ENCODE results near the gene NUDT16L1.
"Not testable (repeated sequence)": the region's sequence is repeated elsewhere in the genome, so short reads cannot be mapped to it uniquely, and the experiment has no call there.

Gene NUDT16L1

GRCh38 chr16:4693296-4693955, at the start of gene NUDT16L1:
Gene NUDT16L1 (plus strand): TSS chr16:4693562. CDS start chr16:4693727, 165 bp downstream.
- DNase-seq, result peak; percentile 82

DNA sequence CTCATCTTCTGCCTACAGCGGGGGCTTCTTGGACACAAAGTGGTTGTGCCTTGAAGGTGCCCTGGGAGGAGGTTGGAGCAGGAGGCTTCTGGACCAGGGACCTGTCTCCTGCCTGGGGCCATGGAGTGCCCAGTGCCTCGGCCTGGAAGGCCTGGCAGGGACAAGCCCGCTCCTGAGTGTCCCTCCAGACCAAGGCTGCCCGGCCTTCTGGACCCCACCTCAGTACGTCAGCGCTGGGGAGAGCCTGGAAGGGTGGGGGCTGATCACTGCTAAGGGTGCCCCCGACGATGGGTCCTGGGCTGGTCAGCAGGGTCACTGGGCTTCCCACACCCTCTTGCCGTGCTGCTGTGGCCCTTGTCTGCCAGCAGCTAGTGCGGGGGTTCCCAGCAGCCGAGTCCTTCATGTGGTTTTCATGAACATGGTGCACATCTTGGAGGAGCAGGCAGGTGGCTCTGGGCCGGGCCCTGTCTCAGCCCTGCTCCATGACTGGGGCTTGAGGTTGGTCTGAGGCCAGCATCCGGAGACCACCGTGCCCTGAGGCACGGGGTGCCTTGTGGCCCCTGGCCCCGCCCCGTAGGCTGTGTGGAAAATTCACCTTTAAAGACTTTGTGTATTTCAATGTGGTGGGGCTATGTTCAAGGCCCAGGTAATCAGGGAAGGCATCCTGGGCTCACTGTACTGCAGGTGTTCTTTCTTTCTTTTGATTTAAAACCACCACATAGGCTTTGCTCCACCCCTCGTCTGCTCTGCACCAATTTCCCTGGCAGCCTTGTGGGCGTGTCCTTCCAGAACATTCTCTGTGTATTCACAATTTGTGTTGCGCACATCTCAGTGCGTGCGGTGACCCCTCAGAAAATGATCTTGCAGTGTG, 46.4 kb upstream of the NUDT16L1 start:
- DNase-seq, result no peak

GRCh38 chr16:4647644-4647980, 45.8 kb upstream of the NUDT16L1 start:
- DNase-seq, result no peak

GRCh38 chr16:4648917-4649316, 44.4 kb upstream of the NUDT16L1 start:
- no peak for DNase-seq

DNA sequence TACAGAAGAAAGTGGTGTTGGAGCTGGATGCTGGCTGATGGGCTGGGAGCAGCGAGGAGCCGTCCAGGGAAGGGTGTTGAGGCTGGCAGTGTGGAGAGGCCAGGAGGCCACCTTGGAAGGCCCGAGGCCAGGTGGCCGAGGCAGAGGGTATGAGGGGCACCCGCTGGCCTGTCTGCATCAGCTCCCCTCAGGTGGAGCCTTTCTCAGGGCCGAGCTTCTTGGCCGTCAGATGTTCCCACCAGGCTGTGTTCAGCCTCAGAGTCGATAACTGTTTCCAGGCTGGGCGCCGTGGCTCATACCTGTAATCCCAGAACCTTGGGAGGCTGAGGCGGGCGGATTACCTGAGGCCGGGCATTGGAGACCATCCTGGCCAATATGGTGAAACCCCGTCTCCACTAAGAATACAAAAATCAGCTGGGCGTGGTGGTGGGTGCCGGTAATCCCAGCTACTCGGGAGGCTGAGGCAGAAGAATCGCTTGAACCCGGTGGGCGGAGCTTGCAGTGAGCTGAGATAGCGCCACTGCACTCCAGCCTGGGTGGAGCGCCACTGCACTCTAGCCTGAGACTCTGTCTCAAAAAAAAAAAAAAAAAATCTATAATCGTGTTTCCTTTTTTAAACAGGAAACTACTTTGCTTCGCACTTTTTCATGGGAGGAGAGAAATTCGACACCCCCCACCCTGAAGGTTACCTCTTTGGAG, 43.5 kb upstream of the NUDT16L1 start:
- no peak for DNase-seq

- not testable (repeated sequence) for DNase-seq
Measured at GRCh38 chr16:4650443-4651074, 42.8 kb upstream of the NUDT16L1 start.

DNA sequence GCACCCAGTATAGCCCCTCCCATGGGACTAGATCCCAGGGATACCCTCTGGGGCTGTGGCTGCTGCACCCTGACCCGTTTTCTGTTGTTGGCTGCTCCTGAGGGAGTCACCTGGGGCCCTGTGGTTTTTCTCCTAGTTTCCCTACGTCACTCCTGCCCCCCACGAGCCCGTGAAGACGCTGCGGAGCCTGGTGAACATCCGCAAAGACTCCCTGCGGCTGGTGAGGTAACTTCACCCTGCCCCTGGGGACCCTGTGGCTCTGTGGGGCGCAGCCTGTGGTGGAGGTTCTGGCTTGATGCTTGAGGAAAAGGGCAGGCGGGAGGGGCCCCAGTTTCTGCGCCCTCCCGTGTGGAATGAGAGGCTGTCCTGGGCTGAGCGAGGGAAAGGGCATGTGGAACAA, 41.5 kb upstream of the NUDT16L1 start:
- DNase-seq, result no peak

- no peak for DNase-seq
Measured at GRCh38 chr16:4652561-4652960, 40.8 kb upstream of the NUDT16L1 start.

DNA sequence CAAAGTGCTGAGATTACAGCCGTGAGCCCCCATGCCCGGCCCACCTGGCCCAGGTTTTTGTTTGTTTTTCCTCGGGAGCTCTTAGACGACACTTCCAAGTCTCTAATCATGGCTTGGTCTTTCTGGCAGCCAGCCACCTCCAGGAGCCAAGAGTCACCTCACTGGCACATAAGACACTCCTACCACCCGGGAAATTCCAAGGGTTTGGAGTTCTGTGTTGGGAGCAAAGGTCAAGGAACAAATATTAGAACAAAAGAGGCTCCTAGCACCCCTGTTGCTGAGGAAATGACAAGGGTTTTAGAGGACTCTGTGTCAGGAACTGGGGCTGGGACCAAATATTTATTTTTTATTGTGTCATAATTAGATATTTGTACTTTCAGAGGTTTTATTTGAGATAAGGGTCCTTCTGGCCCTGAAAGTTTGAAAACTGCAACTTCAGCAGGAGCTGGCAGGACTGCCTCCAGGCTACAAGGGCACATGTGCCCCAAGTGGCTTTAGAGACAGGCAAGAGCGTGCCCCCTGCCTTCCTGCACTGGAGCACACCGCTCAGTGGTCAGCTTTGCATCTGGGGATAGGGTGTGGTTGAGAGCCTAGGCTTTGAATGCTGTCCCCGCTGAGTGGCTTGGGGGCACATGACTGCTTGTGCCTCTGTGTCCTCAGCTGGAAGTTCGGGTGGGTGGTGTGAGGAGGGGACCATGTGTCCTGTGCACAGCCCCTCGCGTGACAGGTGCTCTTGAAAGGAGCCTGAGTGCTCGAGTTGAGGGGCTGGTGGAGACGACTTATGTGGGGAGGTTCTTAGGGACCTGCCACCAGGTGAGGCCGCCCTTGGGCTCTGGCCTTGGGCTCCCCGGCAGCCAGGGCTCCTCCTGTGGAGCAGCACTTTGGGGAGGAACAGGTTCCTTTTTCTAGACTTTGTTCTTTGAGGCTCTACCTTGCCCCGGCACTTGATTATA, 39.1 kb upstream of the NUDT16L1 start:
- DNase-seq, result peak; percentile 79

DNA sequence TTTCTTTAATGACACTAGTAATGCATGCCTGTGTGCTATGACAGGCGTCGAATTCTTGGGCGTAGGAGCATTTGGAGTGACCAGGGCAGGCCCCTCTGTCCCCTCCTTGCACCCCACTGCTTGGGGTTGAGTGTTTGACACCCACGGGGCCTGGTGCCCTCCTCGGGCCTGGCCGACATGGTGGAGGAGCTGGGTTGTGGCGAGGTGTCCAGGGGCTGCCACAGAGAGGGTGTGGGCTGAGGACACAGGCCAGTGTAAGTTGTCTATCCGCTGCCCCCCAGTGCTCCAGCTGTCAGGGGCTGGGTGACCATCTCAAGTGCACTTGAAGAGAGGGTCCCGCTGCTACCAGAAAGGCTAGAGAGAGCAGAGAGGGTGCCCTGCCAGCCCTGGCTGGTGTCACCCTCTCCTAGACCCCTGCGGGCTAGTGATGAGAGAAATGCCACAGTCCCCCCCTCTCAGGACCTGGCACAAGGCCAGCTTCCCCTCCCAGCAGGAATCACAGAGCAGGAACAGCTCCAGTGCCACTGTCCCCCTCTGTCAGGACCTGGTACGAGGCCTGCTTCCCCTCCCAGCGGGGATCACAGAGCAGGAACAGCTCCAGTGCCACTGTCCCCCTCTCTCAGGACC, 38.3 kb upstream of the NUDT16L1 start:
- no peak for DNase-seq

DNA sequence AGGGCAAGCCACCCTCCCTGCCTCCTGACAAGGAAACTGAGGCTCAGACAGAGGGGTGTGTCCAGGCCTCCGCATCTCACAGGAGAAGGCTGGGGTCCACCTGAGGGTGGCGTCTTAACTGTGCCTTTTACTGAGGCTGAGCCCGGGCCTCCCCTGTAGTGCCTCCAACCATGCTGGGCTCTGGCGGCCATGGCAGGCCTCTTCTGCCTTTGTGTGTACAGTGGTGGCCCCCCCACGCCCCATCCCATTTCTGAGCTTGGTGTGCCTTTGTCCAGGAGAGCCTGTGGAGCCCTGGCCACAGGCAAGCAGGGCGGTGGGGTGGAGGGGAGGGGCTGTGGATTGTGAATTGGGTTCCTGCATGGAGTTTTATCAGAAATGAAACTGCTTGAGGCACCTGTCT, 37.6 kb upstream of the NUDT16L1 start:
- DNase-seq, result no peak

GRCh38 chr16:4656221-4656620, 37.1 kb upstream of the NUDT16L1 start:
- no peak for DNase-seq

GRCh38 chr16:4656695-4657686, 36.4 kb upstream of the NUDT16L1 start:
- DNase-seq, result no peak

DNA sequence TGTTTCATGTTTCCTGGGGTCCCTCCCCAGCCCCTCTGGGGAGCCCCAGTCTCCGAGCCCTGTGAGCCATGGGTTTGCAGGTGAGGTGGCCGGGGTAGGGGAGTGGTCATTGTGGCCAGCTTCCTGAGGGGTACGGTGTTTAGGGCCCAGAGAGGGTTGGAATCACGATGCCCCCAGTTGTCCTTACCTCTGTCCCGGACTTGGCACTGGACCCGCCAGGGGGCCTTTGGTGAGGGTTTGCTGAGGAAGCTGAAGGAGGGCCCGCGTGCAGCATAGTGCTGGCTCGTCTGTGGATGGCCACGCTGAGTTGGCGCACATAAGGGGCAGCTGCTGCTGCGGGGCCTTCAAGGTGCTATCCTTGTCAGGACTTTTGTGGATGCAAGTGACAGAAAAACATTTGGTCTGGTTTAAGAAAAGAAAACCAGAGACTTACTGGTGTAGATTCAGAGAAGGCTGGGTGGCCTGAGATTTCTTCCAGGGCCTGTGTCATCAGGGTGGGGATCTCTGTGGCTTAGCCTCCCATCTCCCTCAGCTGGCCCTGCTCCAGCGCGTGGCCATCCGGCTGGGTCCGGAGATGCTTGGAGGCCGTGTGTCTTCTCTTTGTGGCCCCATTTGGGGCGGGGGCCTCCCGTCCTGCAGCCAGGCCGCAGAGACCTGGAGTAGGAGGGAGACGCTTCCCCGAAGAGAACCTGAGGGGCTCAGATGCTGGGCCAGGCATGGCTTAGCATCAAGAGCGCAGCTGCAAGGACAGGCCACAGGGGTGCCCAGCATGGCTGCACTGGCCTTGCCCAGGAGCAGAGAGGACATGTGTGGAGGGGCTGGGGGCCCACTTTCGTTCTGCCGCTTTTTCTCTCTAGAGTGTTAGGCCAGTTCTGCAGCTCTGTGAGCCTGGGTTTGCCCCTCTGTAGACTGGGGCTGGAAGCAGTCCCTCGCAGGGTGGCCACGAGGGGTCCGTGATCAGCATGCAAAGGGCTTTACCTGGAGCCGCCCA, 33.7 kb upstream of the NUDT16L1 start:
- DNase-seq, result no peak

DNA sequence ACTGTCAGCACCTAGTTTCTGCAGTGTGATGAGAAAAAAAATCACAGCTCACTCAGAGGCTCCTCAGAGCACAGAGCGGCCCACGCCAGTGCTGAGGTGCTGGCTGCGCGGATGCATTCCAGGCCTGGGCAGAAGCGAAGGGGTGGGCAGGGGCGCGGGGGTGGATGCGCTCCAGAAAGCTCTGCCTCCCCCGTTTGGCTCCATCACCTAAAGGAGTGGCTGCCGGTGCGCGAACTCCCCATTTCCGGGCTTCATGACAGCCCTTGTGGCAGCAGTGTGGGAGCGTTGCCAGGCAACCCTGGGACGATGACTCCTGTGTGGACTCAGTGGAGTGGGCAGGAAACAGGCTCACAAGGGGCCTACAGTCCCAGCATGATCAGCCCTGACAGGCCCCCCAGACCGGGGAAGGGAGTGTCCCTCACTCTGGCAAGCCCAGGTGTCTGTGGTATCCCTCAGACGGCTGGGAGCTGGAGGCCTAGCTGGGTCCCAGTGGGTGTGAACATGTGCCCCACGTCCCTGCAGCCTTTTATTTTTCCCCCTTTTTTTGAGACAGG, 32.8 kb upstream of the NUDT16L1 start:
- DNase-seq, result peak; percentile 63

GRCh38 chr16:4661661-4662060, 31.7 kb upstream of the NUDT16L1 start:
- peak; percentile 65 for DNase-seq

GRCh38 chr16:4663465-4663776, 29.9 kb upstream of the NUDT16L1 start:
- no peak for DNase-seq

DNA sequence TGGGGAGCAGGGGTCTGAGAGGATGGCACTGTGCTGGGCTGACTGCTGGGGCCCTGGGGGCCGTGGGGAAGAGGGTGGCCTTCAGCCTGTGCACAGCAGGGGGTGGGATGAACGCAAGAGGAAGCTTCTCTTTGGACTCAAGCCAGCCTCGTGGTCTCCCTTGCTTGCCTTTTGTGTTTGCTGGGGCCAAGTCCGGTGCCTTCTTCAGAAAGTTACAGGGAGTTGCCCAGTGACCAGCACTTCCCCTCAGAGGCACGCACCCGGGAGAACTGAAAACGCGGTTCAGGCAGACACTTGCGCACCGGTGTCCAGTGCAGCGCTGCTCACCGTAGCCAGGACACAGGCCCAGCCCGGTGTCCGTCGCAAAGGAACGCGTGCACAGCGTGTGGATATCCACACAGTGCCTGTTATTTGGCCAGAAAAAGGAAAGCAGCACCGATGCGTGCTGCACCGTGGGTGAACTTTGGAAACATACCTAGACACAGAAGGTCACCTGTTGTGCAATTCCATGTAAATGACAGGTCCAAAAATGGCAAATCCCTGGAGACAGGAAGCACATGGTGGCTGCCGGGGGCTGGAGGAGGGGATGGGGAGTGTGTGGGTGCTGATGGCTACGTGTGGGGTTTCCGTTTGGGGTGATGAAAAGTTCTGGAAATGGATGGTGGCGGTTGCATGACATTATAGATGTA, 29.4 kb upstream of the NUDT16L1 start:
- no peak for DNase-seq
